Bronchus fibroblast of lung (primary cell): ENCODE measurements around the gene TAAR8. TPM values are rescaled to one million over a fixed set of nuclear protein-coding genes. Genes with fewer than 3 reads are reported as not detected.

Experiments
- total RNA-seq: library from RNA; depleted of rRNA; stranded (reverse); fragments of >200 nt; gene quantifications from 2 replicates; pipeline ENCODE4 v1.2.3, GENCODE V29; 2015

Gene TAAR8
- not detected in 2 replicates for total RNA-seq

DNA sequence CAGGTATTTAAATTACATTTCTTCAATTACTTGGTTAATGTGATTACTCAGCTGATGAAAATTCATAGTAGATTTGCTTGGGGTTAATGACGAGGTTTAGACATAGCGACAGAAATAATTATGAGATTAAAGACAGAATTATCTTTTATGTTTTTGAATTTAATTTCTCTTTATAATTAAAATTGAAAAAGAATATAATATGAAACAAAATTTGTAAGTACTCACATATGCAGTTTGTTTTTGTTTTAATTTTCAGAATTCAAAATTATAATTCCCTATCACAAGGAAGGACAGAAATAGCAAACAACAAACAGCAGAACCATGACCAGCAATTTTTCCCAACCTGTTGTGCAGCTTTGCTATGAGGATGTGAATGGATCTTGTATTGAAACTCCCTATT is at the start of gene TAAR8:
TSS of gene TAAR8 (plus strand) at position 301 of the 400 bp plus-strand sequence. CDS start at position 322, 21 bp downstream.

DNA sequence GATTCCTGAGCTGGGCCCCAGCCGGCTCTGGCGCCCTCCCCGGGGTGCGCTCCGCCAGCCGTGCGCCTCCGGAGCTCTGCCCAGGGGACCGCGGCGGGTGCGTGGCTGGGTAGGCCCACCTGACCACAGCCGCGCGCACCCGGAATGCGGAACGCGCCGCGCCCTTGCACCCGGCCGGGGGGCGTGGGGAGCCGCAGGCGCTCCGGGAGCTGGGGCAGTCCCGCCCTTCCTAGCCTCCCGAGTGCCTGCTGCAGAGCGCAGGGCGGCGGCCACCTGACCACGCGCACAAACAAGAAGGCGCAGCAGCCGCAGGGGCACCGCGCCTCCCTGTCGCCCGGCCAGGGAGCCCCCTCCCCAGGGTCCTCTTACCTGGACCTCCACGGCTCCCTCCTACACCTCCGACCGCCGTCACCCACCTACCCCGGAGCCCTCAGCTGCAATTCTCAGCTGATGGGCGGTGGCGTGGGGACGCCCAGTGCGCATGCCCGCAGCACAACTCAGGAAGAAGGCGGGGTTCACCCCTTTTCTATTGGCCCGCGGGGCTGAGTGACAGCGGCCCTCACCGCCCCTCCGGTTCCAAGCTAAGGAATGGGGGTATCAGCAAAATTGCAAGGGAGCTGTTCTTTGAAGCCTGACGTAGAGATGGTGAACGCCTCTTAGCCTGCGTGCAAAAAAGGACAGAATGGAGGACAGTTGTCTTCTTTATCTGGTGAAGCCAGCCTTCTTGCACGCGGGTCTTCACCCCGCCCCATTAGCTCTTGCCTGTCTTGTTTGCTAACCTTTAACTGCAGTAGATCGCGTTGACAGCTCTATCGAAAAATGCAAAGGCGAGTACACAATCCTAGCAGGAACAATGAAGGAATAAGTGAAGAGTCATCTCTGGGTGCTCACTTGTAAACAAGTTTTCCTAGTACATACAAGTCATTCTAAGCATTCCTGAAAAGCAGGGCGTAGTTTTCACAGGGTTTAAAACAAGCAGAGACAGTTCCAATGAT is 39.5 kb upstream of the TAAR8 start, which contains the start of gene STX7:
TSS of gene STX7 (minus strand) at position 479 of the 995 bp plus-strand sequence. CDS start 9,586 bp downstream, outside the sequence.

DNA sequence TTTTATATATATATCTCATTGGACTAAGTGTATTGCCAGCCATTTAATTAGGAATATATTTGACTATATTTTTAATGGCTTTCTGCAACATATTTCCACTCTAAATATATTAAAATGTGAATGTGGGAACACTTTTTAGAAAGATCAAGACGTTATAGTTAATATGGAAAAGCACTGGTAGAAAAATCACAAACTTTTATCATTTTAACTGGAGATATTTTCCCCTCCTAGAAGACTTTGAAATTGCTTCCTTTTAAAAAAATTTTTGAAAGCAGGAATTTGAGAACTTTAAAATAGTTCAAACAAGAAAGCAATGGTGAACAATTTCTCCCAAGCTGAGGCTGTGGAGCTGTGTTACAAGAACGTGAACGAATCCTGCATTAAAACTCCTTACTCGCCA is 14.5 kb upstream of the TAAR8 start, which contains the start of gene TAAR9:
TSS of gene TAAR9 (plus strand) at position 301 of the 400 bp plus-strand sequence. CDS start at position 314, 13 bp downstream.

GRCh38 chr6:132570221-132570777 is 17.8 kb downstream of the TAAR8 start, which contains the start of gene TAAR6:
Gene TAAR6 (plus strand): TSS chr6:132570322. CDS start chr6:132570322, 0 bp downstream.

GRCh38 chr6:132589454-132589853 is 37.0 kb downstream of the TAAR8 start, which contains the start of gene TAAR5:
Gene TAAR5 (minus strand): TSS chr6:132589741. CDS start chr6:132589686, 55 bp downstream.

Other genes with a start within 250 kb of the TAAR8 start
- gene MOXD1, start 151.2 kb upstream of the TAAR8 start, total RNA-seq = 13.8 and 14.6 TPM in 2 replicates
- gene STX7, start 39.6 kb upstream of the TAAR8 start, total RNA-seq = 24.9 and 28.1 TPM in 2 replicates
- gene TAAR9, start 14.4 kb upstream of the TAAR8 start, total RNA-seq = not detected in 2 replicates
- not detected in 2 replicates for gene TAAR6, start 17.6 kb downstream of the TAAR8 start, total RNA-seq
- gene TAAR5, start 37.1 kb downstream of the TAAR8 start, total RNA-seq = not detected in 2 replicates
- gene TAAR2, start 71.6 kb downstream of the TAAR8 start, total RNA-seq = not detected in 2 replicates
- not detected in 2 replicates for gene TAAR1, start 106.5 kb downstream of the TAAR8 start, total RNA-seq
- under 0.01 TPM in 1 of 2 replicates, not detected in the other for gene VNN1, start 161.4 kb downstream of the TAAR8 start, total RNA-seq
- not detected in 2 replicates for gene VNN2, start 205.2 kb downstream of the TAAR8 start, total RNA-seq
- 3.6 and 3.9 TPM in 2 replicates for gene SLC18B1, start 246.0 kb downstream of the TAAR8 start, total RNA-seq